Endothelial cell of umbilical vein (primary cell): ENCODE data around the gene PIANP.

Source experiments
- EZH2 ChIP-seq: IDR thresholded peaks from 2 replicates; pipeline ENCODE4 v1.6.1; 2012; ENCODE audit warnings: borderline replicate concordance, low read depth, mild to moderate bottlenecking, moderate library complexity, low read length, inconsistent platforms; ENCODE audit not compliant: severe bottlenecking
- JUN ChIP-seq: IDR thresholded peaks from 2 replicates; pipeline ENCODE4 v1.6.1; 2011; ENCODE audit warnings: borderline replicate concordance, low read depth; ENCODE audit not compliant: insufficient read length, insufficient read depth
- MAX ChIP-seq: IDR thresholded peaks from 2 replicates; pipeline ENCODE4 v1.6.1; 2011; ENCODE audit not compliant: insufficient read depth, insufficient read length
- MYC ChIP-seq: IDR thresholded peaks from one replicate; pipeline ENCODE4 v1.6.1; 2011; ENCODE audit warnings: mild to moderate bottlenecking, low read depth, low read length
- POLR2A ChIP-seq: IDR thresholded peaks from 2 replicates; pipeline ENCODE4 v1.6.1; 2012; ENCODE audit warnings: low read depth, mild to moderate bottlenecking, control low read depth, low read length
- POLR2AphosphoS5 ChIP-seq: IDR thresholded peaks from 2 replicates; pipeline ENCODE4 v1.6.1; 2012; ENCODE audit warnings: low read depth, mild to moderate bottlenecking, control low read depth, low read length, moderate library complexity; ENCODE audit not compliant: insufficient read depth
- TF ChIP-seq, protein P1 (sequence below), 2 donors: IDR thresholded peaks; 1 replicate in 1 of 2; 2 replicates in 1 of 2; pipeline ENCODE4 v1.5.1; 2011; ENCODE audit warnings: low read length in 2 of 2, mild to moderate bottlenecking in 2 of 2, moderate library complexity in 2 of 2, control low read depth in 1 of 2, inconsistent platforms in 1 of 2, low read depth in 1 of 2; ENCODE audit not compliant: insufficient read depth in 1 of 2; ENCODE audit errors: extremely low read depth in 1 of 2

GRCh38 chr12:6699989-6700645, 498 bp downstream of the PIANP start:
- TF ChIP-seq, protein P1, sequence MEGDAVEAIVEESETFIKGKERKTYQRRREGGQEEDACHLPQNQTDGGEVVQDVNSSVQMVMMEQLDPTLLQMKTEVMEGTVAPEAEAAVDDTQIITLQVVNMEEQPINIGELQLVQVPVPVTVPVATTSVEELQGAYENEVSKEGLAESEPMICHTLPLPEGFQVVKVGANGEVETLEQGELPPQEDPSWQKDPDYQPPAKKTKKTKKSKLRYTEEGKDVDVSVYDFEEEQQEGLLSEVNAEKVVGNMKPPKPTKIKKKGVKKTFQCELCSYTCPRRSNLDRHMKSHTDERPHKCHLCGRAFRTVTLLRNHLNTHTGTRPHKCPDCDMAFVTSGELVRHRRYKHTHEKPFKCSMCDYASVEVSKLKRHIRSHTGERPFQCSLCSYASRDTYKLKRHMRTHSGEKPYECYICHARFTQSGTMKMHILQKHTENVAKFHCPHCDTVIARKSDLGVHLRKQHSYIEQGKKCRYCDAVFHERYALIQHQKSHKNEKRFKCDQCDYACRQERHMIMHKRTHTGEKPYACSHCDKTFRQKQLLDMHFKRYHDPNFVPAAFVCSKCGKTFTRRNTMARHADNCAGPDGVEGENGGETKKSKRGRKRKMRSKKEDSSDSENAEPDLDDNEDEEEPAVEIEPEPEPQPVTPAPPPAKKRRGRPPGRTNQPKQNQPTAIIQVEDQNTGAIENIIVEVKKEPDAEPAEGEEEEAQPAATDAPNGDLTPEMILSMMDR (IDR thresholded peaks at IDR 0.05; ENCODE audit: extremely low read depth in 1 of 2, insufficient read depth in 1 of 2, low read depth in 1 of 2, low read length in 2 of 2): no peak
- TF ChIP-seq EZH2 (peak; percentile 90), MAX (no peak), POLR2AphosphoS5 (no peak), MYC (no peak), POLR2A (no peak), JUN (no peak)
